Fibroblast of lung (primary cell): ENCODE data around the gene BCKDHB. TPM values are rescaled to one million over a fixed set of nuclear protein-coding genes. Genes with fewer than 3 reads are reported as not detected.

ENCODE experiments used
- DNase-seq, 2 donors: peaks; one replicate each; pipeline versions ENCODE4 v3.0.0 to v3.0.0-alpha.2; 2010; ENCODE audit warnings: low read depth in 2 of 2
- H2AFZ ChIP-seq: 2 replicates; pipeline ENCODE4 v1.5.1; 2012; ENCODE audit warnings: low read length, control low read depth, inconsistent platforms
- H3K27ac ChIP-seq: 2 replicates; pipeline ENCODE4 v1.5.1; 2011; ENCODE audit warnings: low read length, control low read depth; ENCODE audit not compliant: insufficient read depth
- H3K27me3 ChIP-seq: 2 replicates; pipeline ENCODE4 v1.5.1; 2011; ENCODE audit warnings: mild to moderate bottlenecking, low read length; ENCODE audit not compliant: control insufficient read depth, insufficient read depth
- H3K36me3 ChIP-seq: 2 replicates; pipeline ENCODE4 v1.5.1; 2011; ENCODE audit warnings: low read length; ENCODE audit not compliant: control insufficient read depth, insufficient read depth
- H3K4me1 ChIP-seq: 2 replicates; pipeline ENCODE4 v1.5.1; 2011; ENCODE audit warnings: low read length; ENCODE audit not compliant: control insufficient read depth, insufficient read depth; ENCODE audit errors: extremely low read depth
- H3K4me2 ChIP-seq: 2 replicates; pipeline ENCODE4 v1.5.1; 2011; ENCODE audit warnings: low read length, control low read depth; ENCODE audit not compliant: insufficient read depth; ENCODE audit errors: extremely low read depth
- H3K4me3 ChIP-seq, 4 experiments: fragments of 200-600 bp in 1 of 4; sonication (generic) in 1 of 4; replicated peaks in 1 of 4; 2 replicates each; pipeline ENCODE4 v1.5.1; 2011 to 2016; ENCODE audit warnings: low read length in 4 of 4, low read depth in 3 of 4, mild to moderate bottlenecking in 3 of 4, control low read depth in 2 of 4, inconsistent platforms in 1 of 4, mixed read lengths in 1 of 4; ENCODE audit not compliant: insufficient read depth in 1 of 4; ENCODE audit errors: control extremely low read depth in 1 of 4
- H3K79me2 ChIP-seq: 2 replicates; pipeline ENCODE4 v1.5.1; 2012; ENCODE audit warnings: mild to moderate bottlenecking, low read length, inconsistent platforms; ENCODE audit not compliant: control insufficient read depth, insufficient read depth
- H3K9ac ChIP-seq: 2 replicates; pipeline ENCODE4 v1.5.1; 2011; ENCODE audit warnings: mild to moderate bottlenecking, low read length, control low read depth; ENCODE audit not compliant: insufficient read depth
- H3K9me3 ChIP-seq: 2 replicates; pipeline ENCODE4 v1.5.1; 2012; ENCODE audit warnings: low read depth, low read length; ENCODE audit not compliant: control insufficient read depth, insufficient read depth
- H4K20me1 ChIP-seq: 2 replicates; pipeline ENCODE4 v1.5.1; 2011; ENCODE audit warnings: low read length; ENCODE audit not compliant: control insufficient read depth, insufficient read depth; ENCODE audit errors: extremely low read depth
- EZH2 ChIP-seq: IDR thresholded peaks from 2 replicates; pipeline ENCODE4 v1.5.1; 2012; ENCODE audit warnings: low read length, control low read depth, mild to moderate bottlenecking; ENCODE audit errors: missing control alignments
- polyA plus RNA-seq, 2 donors: library from polyadenylated mRNA; depleted of rRNA in 1 of 2; stranded (reverse) in 1 of 2; unstranded in 1 of 2; fragments of >200 nt; gene quantifications; 2 replicates each; pipeline ENCODE4 v1.2.1, GENCODE V29; 2011 to 2012; ENCODE audit warnings: missing spikeins in 1 of 2
- total RNA-seq: library from RNA; depleted of rRNA; stranded (reverse); fragments of >200 nt; gene quantifications from 2 replicates; pipeline ENCODE4 v1.2.1, GENCODE V29; 2014
- TF ChIP-seq, protein P1 (sequence below), 2 donors: IDR thresholded peaks in 1 of 2; conservative IDR thresholded peaks in 1 of 2; 1 replicate in 1 of 2; 2 replicates in 1 of 2; pipeline ENCODE4 v1.5.1; 2011 to 2012; ENCODE audit warnings: low read length in 2 of 2, control low read depth in 1 of 2, inconsistent platforms in 1 of 2, low read depth in 1 of 2, mild to moderate bottlenecking in 1 of 2

The BCKDHB gene
- total and polyA plus RNA-seq, 2 donors (not counting 1 experiment from before 2014, with no cell fraction given) = 8.3 to 16.2 TPM

DNA sequence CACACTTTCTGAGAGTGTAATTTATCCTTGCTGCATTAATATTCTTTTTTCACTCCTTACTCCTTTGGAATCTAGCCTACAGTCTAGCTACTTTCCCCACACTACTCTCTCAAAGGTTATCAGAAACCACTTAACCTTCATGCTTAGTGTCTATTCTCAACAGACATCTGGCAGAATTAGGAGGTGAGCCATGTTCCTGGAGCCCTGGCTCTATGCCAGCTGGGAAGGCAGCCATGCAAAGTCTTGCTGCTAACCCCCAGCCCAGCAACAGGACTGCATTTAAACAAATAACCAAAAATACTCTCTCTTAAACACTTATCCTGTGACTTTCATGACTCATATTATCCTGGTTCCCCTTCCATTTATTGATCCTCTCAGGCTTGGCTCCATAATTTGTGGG, 260.2 kb downstream of the BCKDHB start:
- Histone ChIP-seq H3K27ac (no peak overlapping the region), H3K79me2 (no peaks in the 10 kb centered on the region), H3K4me3 (no peak overlapping the region), H3K4me1 (no peaks in the 10 kb centered on the region), H3K36me3 (no peaks in the 10 kb centered on the region), H2AFZ (no peak overlapping the region), H4K20me1 (no peaks in the 10 kb centered on the region), H3K4me2 (no peak overlapping the region), H3K27me3 (no peaks in the 10 kb centered on the region), H3K9me3 (no peaks in the 10 kb centered on the region), H3K9ac (no peak overlapping the region)
- no peak for TF ChIP-seq EZH2
- TF ChIP-seq, protein P1, sequence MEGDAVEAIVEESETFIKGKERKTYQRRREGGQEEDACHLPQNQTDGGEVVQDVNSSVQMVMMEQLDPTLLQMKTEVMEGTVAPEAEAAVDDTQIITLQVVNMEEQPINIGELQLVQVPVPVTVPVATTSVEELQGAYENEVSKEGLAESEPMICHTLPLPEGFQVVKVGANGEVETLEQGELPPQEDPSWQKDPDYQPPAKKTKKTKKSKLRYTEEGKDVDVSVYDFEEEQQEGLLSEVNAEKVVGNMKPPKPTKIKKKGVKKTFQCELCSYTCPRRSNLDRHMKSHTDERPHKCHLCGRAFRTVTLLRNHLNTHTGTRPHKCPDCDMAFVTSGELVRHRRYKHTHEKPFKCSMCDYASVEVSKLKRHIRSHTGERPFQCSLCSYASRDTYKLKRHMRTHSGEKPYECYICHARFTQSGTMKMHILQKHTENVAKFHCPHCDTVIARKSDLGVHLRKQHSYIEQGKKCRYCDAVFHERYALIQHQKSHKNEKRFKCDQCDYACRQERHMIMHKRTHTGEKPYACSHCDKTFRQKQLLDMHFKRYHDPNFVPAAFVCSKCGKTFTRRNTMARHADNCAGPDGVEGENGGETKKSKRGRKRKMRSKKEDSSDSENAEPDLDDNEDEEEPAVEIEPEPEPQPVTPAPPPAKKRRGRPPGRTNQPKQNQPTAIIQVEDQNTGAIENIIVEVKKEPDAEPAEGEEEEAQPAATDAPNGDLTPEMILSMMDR (conservative IDR thresholded peaks at IDR 0.05 in 1 of 2, IDR thresholded peaks at IDR 0.05 in 1 of 2; ENCODE audit: low read depth in 1 of 2, low read length in 2 of 2) = no peak
- DNase-seq = peak; percentile 66 to 83

DNA sequence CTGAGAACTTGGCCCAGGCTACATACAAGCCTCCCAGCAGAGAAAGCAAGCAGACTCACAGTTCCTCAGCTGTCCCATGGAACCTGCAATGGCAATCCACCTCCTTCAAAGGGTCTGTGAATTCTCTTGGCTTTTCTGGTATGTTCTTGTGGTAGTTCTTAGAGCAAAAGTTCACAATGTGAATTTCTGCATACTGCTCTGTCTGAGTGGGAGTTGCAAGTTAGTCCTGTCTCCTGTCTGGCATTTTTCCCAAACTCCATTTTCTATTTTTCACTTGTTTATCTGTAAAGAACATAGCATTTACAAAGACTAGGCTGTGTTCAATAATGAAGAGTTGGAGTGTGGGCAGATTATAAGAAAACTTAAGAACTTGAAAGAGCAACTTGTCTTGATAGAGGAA, 269.9 kb downstream of the BCKDHB start:
- Histone ChIP-seq H3K9ac (no peak overlapping the region), H3K27me3 (no peaks in the 10 kb centered on the region), H3K9me3 (no peaks in the 10 kb centered on the region), H3K27ac (no peak overlapping the region), H3K4me1 (no peaks in the 10 kb centered on the region), H2AFZ (no peak overlapping the region), H3K36me3 (no peaks in the 10 kb centered on the region), H4K20me1 (no peaks in the 10 kb centered on the region), H3K4me2 (no peak overlapping the region), H3K79me2 (no peaks in the 10 kb centered on the region), H3K4me3 (no peak overlapping the region)
- TF ChIP-seq, protein P1 (conservative IDR thresholded peaks at IDR 0.05 in 1 of 2, IDR thresholded peaks at IDR 0.05 in 1 of 2; ENCODE audit: low read depth in 1 of 2, low read length in 2 of 2) = no peak
- TF ChIP-seq EZH2 = no peak
- peak; percentile 18 to 79 for DNase-seq

DNA sequence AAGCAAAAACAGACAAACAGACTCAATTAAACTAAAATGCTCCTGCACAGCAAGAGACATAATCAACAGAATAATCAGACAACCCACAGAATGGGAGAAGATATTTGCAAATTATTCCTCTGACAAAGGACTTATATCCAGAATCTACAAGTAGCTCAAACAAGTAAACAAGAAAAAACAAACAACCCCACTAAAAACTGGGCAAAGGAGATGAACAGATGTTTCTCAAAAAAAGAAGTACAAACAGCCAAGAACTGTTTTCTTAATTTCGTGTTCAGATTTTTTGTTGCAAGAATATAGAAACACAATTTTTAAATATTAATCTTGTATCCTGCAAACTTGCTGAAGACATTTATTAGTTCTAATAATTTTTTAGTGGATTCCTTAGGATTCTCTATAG, 274.1 kb downstream of the BCKDHB start:
- Histone ChIP-seq H3K79me2 (no peaks in the 10 kb centered on the region), H4K20me1 (no peaks in the 10 kb centered on the region), H3K36me3 (no peaks in the 10 kb centered on the region), H2AFZ (no peak overlapping the region), H3K27ac (no peak overlapping the region), H3K9me3 (no peaks in the 10 kb centered on the region), H3K4me1 (no peaks in the 10 kb centered on the region), H3K4me2 (no peak overlapping the region), H3K9ac (no peak overlapping the region), H3K27me3 (no peaks in the 10 kb centered on the region), H3K4me3 (no peak overlapping the region)
- no peak for DNase-seq
- TF ChIP-seq, protein P1 (conservative IDR thresholded peaks at IDR 0.05 in 1 of 2, IDR thresholded peaks at IDR 0.05 in 1 of 2; ENCODE audit: low read depth in 1 of 2, low read length in 2 of 2) = no peak
- no peak for TF ChIP-seq EZH2
